ENCODE results near the gene SLC9A3.
"Not testable (repeated sequence)": the region's sequence is repeated elsewhere in the genome, so short reads cannot be mapped to it uniquely, and the experiment has no call there.

The SLC9A3 gene

DNA sequence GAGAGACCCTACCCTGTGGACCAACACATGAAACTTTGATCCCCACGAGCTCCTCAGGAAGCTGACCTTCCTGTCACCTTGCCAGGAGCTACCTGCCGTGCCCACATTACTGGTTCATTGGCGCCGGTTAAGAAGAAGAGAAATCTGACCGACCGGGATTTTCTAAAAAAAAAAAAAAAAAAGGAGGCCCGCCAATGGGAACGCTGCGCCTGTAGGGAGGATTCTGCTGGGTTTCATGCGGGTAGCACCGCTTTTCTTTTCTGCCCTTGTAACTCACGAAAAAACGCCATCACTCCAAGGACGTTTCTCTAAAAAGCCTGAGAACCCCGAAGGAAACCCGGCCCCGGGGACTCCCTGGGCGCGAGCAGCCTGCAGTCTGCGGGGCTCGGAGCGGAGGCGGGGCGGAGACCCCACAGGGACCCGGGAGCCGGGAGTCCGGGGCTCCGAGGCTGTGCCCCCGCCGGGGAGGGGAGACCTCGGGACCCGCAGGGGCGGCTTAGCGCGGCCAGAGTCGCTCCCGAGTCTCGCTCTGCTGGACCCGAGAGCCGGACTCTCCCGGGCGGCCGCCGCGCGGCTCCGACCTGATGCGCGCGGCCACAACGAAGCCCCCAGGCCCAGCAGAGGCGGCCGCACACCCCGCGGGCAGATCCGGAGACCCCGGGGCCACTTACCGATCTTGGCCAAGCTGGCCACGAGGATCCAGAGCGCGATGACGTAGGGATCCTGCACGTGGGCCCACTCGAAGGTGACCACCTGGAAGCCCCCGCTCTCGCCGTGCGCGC lies 617 bp downstream of the SLC9A3 start:
- DNase-seq = no peak

DNA sequence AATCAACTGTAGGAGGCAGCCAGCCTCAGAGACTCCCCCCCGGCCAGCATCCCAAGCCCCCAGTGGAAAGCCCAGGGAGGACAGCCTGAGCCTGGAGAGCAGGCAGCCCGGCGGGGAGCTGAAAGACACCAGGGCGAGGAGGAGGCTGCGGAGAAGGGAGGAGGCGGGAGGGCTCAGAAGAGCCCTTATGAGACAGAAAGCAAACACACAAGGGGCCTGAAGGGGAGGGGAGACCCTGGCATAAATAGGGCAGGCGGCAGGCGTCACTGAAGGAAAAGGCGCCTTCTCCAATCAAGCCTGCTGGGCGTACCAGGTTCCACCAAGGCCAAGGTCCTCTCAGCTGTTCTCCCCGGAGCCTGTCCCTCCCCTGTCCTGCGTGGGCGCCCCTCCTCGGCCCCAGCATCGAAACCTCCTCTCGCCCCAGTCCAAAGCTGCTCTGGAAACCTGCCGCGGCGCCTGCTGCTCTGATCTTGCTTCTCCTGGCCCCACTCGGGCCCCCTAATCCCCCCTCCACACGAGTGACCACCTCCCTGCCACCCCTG lies 1.3 kb downstream of the SLC9A3 start:
- peak; percentile 52 for DNase-seq

DNA sequence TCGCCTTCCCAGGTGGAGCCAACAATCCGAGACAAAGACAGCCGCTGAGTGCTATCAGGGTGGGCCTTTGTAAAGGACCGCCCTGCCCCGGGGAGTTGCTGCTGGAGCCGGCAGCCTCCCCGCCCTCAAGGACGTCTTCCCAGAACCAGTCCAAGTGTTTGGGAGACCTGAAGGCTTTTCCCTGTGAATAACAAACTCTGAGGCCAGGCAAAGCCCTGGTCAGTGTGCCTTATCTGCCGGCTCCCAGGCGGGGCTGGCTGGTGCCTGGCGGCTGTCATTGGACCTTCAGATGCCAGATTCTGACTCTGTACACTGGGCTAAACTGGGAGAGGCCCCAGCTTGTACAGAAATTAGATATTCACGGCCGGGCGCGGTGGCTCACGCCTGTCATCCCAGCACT lies 2.1 kb downstream of the SLC9A3 start:
- DNase-seq = no peak

DNA sequence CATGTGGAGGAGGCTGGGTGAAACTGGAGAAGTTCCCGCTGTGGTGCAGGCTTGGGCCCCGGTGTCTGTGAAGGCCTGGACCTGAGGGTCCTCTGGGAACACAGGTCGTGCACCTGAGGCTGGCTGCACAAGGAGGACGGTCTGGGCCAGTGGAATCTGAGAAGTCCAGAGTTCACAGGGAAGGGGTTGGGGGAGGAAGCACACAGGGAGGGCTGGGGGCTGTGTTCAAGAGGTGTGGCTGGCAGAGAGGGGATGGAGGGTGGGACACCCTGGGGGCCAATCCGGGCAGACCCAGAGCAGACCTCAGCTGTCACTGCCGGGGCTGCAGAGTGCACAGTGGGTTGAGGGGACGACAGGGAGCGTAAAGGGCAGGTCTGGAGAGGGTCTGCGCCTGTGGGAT lies 2.6 kb downstream of the SLC9A3 start:
- no peak for DNase-seq

DNA sequence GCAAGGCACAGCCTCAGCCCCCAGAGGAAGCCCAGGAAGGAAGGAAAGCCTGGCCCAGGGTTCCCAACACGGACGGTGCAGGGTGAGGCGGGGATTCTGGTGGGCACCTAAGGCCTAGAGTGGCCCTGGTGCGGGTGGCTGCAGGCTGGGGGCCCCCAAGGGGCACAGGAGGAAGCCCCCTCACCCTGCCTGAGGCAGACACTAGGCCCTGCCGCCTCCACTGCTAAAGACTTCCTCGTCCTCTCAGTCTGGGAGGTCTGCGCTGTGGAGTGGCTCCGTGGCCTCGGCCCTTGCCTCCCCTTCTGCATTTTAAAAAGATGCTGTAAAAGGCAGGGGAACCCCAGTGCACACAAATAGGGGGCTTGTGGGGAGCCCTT lies 3.4 kb downstream of the SLC9A3 start:
- no peak for DNase-seq

DNA sequence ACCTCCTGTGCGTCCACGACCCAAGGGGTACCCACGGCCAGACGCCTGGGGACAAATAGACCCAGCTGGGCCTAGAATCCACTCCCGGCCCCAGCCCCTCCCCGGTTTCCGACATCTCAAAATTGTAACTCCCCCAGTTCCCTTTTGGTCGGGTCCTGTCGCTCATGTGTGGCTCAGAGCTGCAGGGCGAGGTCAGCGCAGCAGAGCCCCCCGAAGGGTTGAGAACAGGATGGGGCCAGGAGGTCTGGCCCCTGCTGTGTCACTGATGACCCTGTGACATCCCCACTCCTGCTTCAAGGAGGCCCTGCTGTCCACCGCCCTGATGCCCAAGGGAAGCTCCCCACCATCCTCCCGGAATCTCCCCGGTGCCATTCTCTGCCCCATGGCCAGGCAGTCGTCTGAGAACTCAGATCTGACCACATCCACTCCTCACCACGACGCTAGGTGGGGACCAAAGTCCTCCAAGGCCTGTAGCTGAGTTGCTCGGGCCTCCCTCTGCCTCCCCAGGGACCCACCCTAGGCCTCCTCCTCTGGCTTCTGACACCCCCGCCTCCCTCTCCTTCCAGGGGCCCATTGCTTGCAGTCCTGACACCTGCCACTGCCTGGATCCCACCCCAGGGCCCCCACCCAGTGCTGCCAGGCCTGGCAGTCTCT lies 3.9 kb downstream of the SLC9A3 start:
- DNase-seq = no peak

DNA sequence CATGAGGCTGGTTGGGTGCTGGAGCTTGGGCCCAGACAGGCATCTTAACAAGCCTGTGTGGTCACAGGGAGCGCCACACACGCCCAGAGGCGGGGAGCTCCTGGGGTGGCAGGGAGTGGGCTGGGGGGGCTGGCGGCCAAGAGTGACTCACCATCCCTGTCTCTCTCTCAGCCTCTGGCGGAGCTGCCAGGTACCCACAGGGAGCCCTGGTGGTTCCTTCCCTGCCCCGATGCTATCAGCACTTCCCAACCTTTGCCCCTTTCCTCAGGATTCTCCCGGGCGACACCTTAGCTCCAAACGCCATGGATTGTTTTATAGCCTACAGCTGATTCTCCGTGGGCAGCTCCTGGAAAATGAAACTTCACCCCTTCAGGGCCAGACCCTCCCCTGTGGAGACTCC lies 5.5 kb downstream of the SLC9A3 start:
- no peak for DNase-seq

DNA sequence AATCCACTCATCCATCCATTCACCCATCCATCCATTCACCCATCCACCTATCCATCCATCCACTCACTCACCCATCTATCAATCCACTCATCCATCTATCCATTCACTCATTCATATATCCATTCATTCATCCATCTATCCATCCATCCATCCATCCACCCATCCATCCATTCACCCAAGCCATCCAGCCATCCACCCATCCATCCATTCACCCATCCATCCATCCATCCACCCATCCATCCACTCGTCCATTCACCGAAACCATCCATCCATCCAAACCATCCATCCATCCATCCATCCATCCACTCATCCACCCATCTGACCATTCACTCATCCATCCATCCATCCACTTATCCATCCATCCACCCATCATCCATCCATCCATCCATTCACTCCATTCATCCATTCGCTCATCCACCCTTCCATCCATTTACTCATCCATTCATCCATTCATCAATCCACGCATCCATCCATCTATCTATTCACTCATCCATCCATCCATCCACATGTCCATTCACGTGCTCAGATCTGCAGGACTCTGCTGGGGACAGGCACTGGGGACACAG lies 6.6 kb downstream of the SLC9A3 start:
- DNase-seq = no peak

DNA sequence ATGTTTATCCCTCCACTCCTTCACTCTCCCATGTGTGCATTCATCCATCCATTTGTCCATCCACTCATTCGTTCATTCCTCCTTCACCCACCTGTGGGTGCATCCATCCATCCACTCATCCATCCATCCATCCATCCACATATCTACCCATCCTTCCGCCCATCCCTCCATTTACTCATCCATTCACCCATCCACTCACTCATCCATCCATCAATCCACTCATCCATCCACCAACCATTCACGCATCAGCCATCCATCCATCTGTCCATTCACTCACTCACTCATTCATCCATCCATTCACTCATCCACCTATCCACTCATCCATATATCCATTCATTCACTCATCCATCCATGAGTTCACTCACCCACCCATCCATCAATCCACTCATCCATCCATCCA lies 7.3 kb downstream of the SLC9A3 start:
- DNase-seq = no peak

DNA sequence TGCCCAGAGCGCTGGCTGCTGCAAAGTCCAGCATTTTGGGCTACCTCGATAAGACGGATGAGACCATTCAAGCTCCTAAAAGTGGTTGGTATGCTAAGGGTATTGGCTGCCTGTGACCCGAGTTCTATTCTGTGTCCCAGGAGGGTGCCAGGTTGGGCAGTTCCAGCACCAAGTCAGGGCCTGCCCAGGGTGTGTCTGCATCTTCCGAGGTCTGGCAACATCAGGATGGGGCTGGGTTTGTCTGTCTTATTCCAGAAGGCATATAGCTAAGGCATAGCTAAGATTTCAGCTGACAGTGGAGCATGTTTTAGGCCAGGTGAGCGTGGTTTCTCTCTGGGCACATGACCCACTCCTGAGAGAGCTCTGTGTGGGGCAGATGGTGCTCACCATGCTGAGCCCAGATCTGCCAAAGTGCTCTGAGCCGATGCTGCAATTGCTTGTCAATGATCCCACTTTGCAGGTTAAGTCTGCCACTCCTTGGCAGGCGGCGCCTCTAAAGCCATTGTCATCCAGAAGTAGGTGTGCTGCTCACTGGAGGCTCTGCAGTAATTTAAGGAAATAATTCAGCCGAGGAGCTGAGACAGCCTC lies 7.8 kb downstream of the SLC9A3 start:
- no peak for DNase-seq

DNA sequence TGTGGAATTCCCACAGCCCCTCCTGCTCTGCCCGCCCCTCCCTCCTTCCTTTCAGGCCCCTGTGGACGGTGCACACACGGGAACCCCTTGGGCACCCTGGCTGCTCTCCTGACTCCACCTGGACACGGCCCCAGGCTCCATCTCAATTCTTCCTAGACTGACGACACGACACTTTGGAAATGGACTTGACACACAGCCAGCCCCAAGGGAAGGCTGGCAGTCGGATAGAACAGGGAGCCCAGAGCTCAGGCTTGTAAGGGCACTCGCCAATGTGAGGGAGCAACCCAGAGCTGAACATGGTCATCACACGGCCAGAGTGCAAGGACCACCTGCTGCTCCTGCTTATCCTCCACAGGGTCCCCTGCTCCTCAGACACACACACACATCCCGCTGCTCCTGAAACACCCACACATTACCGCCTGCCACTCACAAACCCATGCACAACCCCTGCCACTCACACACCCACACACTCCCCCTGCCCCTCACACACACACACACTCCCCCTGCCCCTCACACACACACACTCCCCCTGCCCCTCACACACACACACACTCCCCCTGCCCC lies 8.9 kb downstream of the SLC9A3 start:
- no peak for DNase-seq

DNA sequence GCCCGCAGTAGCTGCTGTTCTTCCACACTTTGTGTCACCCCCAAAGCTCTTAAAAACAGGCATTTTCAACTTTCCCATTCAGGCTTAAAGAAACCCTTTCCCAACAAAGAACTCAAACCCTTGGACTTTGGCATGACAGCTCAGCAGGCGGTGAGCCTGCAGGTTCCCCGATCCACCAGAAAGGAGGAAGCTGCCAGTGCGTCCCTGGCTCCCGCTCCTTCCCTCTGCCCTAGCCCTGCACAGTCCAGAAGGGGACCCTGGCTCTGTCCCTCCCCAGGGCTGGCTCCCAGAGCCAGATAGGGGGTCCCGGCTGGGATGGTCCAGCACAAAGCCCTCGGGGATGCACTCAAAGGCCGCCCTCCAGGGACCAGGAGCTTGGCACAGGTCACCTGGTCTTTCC lies 9.6 kb downstream of the SLC9A3 start:
- DNase-seq = no peak

DNA sequence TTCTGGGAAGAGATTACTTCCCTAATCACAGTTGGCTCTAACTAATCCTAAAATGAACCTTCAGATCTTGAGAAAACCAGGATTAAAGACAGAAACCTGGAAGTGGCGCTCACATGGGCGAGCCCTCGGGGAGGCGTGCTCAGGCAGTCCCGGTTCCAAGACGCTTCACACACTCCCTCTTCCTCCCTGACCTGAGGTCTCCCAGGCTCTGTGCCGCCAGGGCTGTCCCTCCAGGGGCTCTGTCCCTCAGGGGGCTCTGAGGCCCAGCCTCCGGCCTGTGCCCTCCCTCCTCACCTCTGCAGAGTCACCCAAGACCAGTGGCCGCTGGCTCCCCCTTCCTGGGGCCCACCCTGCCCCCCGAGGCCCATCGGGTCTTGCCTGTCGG lies 10.2 kb downstream of the SLC9A3 start:
- no peak for DNase-seq

DNA sequence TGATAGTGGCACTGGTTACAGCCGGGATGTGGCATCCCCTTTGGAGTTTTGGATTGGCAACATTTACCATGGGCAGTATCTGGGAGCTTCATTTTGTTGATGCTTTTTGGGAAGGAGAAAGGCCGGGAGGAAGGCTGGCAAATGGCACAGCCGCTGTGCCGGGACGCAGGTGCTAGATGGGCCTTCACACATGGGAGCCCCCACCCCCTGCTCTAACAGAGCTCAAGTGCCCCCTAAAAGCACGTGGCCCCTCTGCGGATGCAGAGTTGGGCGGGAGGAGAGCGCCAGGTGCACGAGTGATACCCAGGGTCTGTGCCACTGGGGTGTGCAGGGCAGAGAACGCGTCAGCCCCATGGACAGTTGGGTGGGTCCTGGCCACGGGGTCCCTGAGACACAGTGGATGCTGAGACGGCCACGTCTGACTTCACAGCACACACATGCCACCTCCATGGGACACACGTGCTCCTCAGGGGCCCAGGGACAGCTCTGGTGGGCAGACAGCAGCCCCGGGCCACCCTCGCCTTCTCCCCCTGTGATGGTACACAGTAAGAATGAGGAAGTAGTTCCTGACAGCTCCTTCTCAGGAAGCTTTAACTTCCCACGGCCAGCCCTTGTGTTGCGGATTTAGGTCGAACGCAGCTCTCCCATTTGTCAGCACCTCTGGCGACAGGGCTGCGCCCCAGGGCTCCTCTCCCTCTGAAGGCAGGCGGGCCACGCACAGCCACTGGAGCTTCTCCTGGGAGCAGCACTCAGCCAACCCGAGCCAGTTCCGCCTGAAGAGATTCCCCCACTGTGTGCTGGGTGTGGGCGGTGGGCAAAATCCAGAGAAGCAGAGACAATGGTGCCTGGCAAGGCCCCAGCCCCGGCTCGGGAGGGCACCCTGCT lies 10.8 kb downstream of the SLC9A3 start:
- DNase-seq = no peak

DNA sequence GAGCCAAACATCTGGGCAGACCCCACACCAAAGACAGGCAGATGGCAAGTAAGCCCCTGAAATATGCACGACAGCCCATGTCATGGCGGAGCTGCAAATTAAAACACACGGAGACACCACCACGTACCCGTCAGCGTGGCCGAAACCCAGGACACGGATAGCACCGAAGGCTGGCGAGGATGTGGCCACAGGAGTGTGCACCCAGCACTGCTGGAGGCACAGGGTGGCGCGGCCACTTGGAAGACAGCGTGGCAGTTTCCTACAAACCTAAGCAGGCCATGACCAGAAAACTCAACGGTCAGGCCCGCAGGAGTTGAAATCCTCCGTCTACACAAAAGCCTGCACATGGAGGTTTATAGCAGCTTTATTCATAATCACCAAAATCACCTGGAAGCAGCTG lies 12.8 kb downstream of the SLC9A3 start:
- DNase-seq = no peak

DNA sequence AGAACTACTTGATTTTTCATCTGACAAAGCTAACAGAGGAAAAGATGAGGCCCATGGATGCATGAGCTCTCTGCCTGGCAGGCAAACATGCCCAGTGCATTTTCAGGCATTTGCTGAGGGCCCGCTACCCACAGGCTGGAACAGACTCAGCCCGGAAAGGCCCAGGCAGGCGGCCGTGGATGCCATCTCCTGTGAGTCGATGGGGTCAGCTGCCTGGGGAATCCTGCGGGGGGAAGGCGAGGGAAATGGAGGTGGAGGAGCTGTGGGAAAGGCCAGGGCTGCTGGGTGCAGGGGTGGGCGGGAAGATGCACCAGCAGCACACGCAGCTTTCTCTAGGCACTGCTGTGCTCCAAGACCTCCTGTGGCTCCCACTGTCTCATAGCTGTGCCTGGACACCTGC lies 13.7 kb downstream of the SLC9A3 start:
- no peak for DNase-seq

DNA sequence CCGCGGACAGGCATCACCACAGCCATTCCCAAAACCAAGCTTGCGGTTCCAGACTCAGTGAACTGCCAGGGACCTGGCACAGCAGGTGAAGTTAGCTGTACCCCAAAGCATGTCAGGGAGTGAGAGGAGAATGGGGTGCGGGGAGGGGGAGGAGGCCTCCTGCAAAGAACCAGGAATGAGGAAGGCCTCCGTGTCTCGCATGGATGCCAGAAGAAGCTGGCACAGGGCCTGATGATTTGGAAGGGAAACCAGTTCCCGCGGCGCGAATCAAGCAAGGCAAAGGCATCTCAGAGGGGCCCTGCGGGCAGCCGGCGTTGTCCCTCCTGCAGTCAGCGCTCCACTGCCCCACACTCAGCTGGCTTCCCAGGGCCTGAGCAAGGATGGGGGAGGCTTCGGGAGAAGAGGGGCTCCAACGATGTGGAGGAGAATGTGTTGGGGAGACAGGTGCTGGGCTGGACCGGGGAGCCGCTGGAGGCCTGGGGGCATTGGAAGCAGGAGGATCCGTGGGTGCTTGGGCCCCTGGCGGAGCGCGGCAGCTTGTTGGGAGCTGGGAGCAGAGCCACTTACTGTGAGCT lies 14.6 kb downstream of the SLC9A3 start:
- no peak for DNase-seq

DNA sequence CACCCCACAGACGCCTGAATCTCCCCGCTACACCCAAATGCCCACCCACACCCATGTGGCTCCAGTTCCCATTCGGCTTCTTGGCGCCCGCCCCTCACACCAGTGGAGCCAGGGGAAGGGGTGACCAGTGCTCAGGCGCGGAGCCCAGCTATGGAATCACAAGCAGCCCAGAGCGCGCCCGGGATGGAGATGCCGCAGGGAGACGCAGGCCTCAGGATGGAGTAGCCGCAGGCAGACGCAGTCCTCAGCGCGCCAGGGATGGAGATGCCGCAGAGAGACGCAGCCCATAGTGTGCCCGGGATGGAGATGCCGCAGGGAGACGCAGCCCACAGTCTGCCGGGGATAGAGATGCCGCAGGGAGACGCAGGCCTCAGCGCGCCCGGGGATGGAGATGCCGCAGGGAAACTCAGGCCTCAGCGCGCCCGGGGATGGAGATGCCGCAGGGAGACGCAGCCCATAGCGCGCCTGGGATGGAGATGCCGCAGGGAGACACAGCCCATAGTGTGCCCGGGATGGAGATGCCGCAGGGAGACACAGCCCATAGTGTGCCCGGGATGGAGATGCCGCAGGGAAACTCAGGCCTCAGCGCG lies 16.2 kb downstream of the SLC9A3 start:
- not testable (repeated sequence) for DNase-seq

DNA sequence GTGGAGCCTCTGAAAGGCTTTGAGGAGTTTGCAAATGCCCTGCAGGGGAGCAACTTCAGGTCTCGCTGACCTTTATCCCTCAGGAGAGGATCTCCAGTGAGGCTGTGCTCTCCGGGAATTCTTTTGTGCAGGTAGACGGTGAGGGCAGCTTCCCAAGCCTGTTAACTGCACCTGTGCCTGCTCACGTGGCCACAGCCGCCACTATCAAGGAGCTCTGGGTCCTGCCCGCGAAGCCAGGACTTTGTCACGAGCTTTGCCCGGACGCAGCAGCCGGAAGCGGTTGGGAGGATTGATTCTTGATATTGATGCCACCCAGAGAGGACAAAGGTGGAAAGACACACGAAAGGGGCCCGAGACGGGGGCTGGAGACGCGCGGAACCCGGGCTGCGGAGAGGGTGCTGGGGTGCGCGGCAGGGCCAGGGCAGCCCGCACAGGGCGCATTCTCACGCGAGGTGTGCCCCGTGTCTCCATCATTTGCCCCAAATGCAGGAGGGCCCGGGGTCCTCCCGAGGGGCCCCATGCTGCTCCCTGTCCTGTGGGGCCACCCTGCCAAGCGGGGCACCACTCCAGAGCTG lies 18.2 kb downstream of the SLC9A3 start:
- no peak for DNase-seq

DNA sequence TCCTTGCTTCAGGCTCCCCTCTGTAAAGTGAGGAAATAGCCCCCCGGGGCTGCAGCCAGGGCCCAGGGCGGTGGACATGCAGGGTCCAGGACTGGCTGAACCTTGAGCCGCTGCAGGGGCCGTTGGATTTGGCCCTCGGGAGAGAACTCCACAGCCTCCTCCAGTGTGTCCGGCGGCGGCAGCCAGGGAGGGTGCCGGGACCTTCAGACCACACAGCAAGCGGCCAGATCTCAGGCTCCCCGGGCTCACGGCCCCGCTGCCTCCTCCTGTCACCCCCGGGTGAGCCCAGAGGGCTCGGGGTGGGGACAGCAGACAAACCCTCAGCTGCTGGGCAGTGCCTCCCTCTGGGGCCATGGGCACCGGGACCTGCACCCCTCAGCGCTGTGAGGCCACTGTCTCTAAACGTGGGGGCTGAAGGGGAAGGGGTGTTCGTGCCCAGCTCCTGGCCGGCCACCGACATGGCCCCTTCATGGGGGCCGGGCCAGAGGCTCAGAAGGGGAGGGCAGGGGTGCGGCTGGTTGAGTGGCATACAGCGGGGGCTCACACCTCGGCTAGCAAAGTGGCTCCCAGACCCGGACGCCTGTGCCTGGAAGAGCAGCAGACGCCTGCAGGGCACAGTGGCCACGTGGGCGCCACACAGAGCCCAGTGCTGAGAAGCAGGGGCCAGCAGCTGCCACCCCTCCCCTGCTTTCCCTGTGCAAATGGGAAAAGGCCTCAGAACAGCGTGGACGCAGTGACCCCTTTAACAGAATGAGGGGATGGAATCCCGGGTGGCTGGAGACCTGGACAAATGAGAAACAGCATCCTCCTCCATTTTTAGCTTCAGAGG lies 19.7 kb downstream of the SLC9A3 start:
- DNase-seq = no peak
